T-helper 17 cell (primary cell): ENCODE measurements around the gene SKI. TPM values are rescaled to one million over a fixed set of nuclear protein-coding genes. Genes with fewer than 3 reads are reported as not detected.

Source experiments
- ATAC-seq: fragments of 150-1000 bp; cut with Tn5 transposase; 2 replicates; pipeline ENCODE4 v1.10.0; 2021; ENCODE audit warnings: mild to moderate bottlenecking, moderate library complexity
- DNase-seq, 3 donors: peaks; one replicate each; pipeline versions ENCODE4 v3.0.0 to v3.0.0-alpha.2; 2020 to 2021
- H3K9me3 ChIP-seq: one replicate; pipeline ENCODE4 v1.7.0; 2013; ENCODE audit warnings: low read length, mild to moderate bottlenecking; ENCODE audit not compliant: control insufficient read depth, poor library complexity, severe bottlenecking
- H3K27ac Mint-ChIP-seq: one replicate; pipeline ENCODE4 v1.8.0; 2022; ENCODE audit warnings: mild to moderate bottlenecking, moderate library complexity, mixed read lengths
- H3K27me3 Mint-ChIP-seq: one replicate; pipeline ENCODE4 v1.8.0; 2022; ENCODE audit warnings: mixed read lengths
- H3K36me3 Mint-ChIP-seq: one replicate; pipeline ENCODE4 v1.8.0; 2022; ENCODE audit warnings: low read depth, mixed read lengths
- H3K4me1 Mint-ChIP-seq: one replicate; pipeline ENCODE4 v1.8.0; 2022; ENCODE audit warnings: mild to moderate bottlenecking, mixed read lengths
- H3K4me3 Mint-ChIP-seq: one replicate; pipeline ENCODE4 v1.8.0; 2022; ENCODE audit warnings: mild to moderate bottlenecking, moderate library complexity, mixed read lengths
- total RNA-seq, 4 donors: library from RNA in 2 of 4; stranded (reverse) in 2 of 4; gene quantifications; one replicate each; pipeline ENCODE4 v1.2.3 and lab custom pipeline; 2022 to 2026

SKI gene
- total RNA-seq, 2 donors from 2014 or later, result 183 to 215 TPM

GRCh38 chr1:2187619-2188018, 40.5 kb upstream of the SKI start:
- Mint-ChIP-seq H3K27ac (no peak overlapping the region), H3K36me3 (no peaks in the 10 kb centered on the region), H3K27me3 (no peaks in the 10 kb centered on the region), H3K4me1 (peaks cover 14% of the 10 kb centered on the region), H3K4me3 (no peak overlapping the region)
- H3K9me3 ChIP-seq, result no peaks in the 10 kb centered on the region
- DNase-seq (no peak), ATAC-seq (no peak)

- Mint-ChIP-seq H3K4me3 (no peak overlapping the region), H3K27me3 (no peaks in the 10 kb centered on the region), H3K27ac (no peak overlapping the region), H3K36me3 (no peaks in the 10 kb centered on the region), H3K4me1 (peaks cover 11% of the 10 kb centered on the region)
- no peaks in the 10 kb centered on the region for H3K9me3 ChIP-seq
- ATAC-seq (no peak), DNase-seq (no peak)
These were observed 39.8 kb upstream of the SKI start for GRCh38 chr1:2188336-2188735.

- H3K27ac Mint-ChIP-seq, result peak overlapping the region; percentile 65
- DNase-seq, result peak; percentile 83 to 88 (median 85)
- peaks cover 11% of the 10 kb centered on the region for H3K4me1 Mint-ChIP-seq
- no peaks in the 10 kb centered on the region for H3K36me3 Mint-ChIP-seq
- H3K27me3 Mint-ChIP-seq, result no peaks in the 10 kb centered on the region
- peak; percentile 94 for ATAC-seq
- no peaks in the 10 kb centered on the region for H3K9me3 ChIP-seq
- peak overlapping the region; percentile 82 for H3K4me3 Mint-ChIP-seq
These were observed 38.4 kb upstream of the SKI start for GRCh38 chr1:2189459-2190425.

- H3K4me3 Mint-ChIP-seq, result peak overlapping the region; percentile 67
- no peaks in the 10 kb centered on the region for H3K9me3 ChIP-seq
- DNase-seq, result no peak
- H3K4me1 Mint-ChIP-seq, result peaks cover 11% of the 10 kb centered on the region
- H3K27ac Mint-ChIP-seq, result peak overlapping the region; percentile 80
- no peaks in the 10 kb centered on the region for H3K27me3 Mint-ChIP-seq
- no peaks in the 10 kb centered on the region for H3K36me3 Mint-ChIP-seq
- ATAC-seq, result no peak
These were observed 37.6 kb upstream of the SKI start for GRCh38 chr1:2190491-2190976.

- Mint-ChIP-seq H3K27ac (peak overlapping the region; percentile 49), H3K4me3 (peak overlapping the region; percentile 7), H3K4me1 (peaks cover 11% of the 10 kb centered on the region), H3K27me3 (no peaks in the 10 kb centered on the region), H3K36me3 (no peaks in the 10 kb centered on the region)
- no peaks in the 10 kb centered on the region for H3K9me3 ChIP-seq
- DNase-seq (no peak), ATAC-seq (no peak)
These were observed 35.8 kb upstream of the SKI start for GRCh38 chr1:2192031-2192995.

GRCh38 chr1:2193514-2194281, 34.4 kb upstream of the SKI start:
- H3K9me3 ChIP-seq, result no peaks in the 10 kb centered on the region
- no peaks in the 10 kb centered on the region for H3K36me3 Mint-ChIP-seq
- no peak for DNase-seq
- no peaks in the 10 kb centered on the region for H3K27me3 Mint-ChIP-seq
- no peak overlapping the region for H3K27ac Mint-ChIP-seq
- ATAC-seq, result no peak
- H3K4me3 Mint-ChIP-seq, result peak overlapping the region; percentile 84
- peaks cover 9% of the 10 kb centered on the region for H3K4me1 Mint-ChIP-seq

- H3K9me3 ChIP-seq, result no peaks in the 10 kb centered on the region
- peak within 1 kb of the TSS; percentile 53 for H3K27ac Mint-ChIP-seq
- no peaks in the 10 kb centered on the region for H3K36me3 Mint-ChIP-seq
- DNase-seq (peak in 2 of 3 donors; percentile 70 to 73), ATAC-seq (peak; percentile 72)
- H3K4me3 Mint-ChIP-seq, result peak within 1 kb of the TSS; percentile 92
- no peaks in the 10 kb centered on the region for H3K27me3 Mint-ChIP-seq
- peaks cover 14% of the 10 kb centered on the region for H3K4me1 Mint-ChIP-seq
These were observed 33.7 kb upstream of the SKI start, which contains the start of gene FAAP20 for GRCh38 chr1:2194319-2194897. Gene FAAP20, minus strand, starts transcription at chr1:2194772. Its CDS starts 23 bp downstream, at chr1:2194749.

GRCh38 chr1:2194898-2195673, 33.0 kb upstream of the SKI start:
- ATAC-seq, result peak; percentile 81
- H3K4me3 Mint-ChIP-seq, result peak overlapping the region; percentile 92
- no peaks in the 10 kb centered on the region for H3K9me3 ChIP-seq

GRCh38 chr1:2195785-2196184, 32.3 kb upstream of the SKI start:
- Mint-ChIP-seq H3K36me3 (no peaks in the 10 kb centered on the region), H3K4me1 (peaks cover 19% of the 10 kb centered on the region), H3K27ac (peak overlapping the region; percentile 53), H3K4me3 (no peak overlapping the region), H3K27me3 (no peaks in the 10 kb centered on the region)
- no peak for ATAC-seq
- DNase-seq, result no peak
- H3K9me3 ChIP-seq, result no peaks in the 10 kb centered on the region

More at GRCh38 chr1:2194898-2195673, 33.0 kb upstream of the SKI start:
- Mint-ChIP-seq H3K4me1 (peaks cover 20% of the 10 kb centered on the region), H3K36me3 (no peaks in the 10 kb centered on the region), H3K27ac (peak overlapping the region; percentile 53), H3K27me3 (no peaks in the 10 kb centered on the region)
- peak; percentile 80 to 85 (median 84) for DNase-seq

- H3K4me1 Mint-ChIP-seq, result peaks cover 17% of the 10 kb centered on the region
- H3K27ac Mint-ChIP-seq, result no peak overlapping the region
- H3K27me3 Mint-ChIP-seq, result no peaks in the 10 kb centered on the region
- H3K36me3 Mint-ChIP-seq, result no peaks in the 10 kb centered on the region
- H3K4me3 Mint-ChIP-seq, result no peak overlapping the region
- no peaks in the 10 kb centered on the region for H3K9me3 ChIP-seq
- DNase-seq (no peak), ATAC-seq (no peak)
These were observed 31.0 kb upstream of the SKI start for GRCh38 chr1:2196901-2197638.

- H3K4me3 Mint-ChIP-seq, result no peak overlapping the region
- DNase-seq, result no peak
- peaks cover 17% of the 10 kb centered on the region for H3K4me1 Mint-ChIP-seq
- H3K27me3 Mint-ChIP-seq, result no peaks in the 10 kb centered on the region
- no peaks in the 10 kb centered on the region for H3K36me3 Mint-ChIP-seq
- ATAC-seq, result no peak
- H3K27ac Mint-ChIP-seq, result no peak overlapping the region
- no peaks in the 10 kb centered on the region for H3K9me3 ChIP-seq
These were observed 30.4 kb upstream of the SKI start for GRCh38 chr1:2197707-2198165.
